H1 (cell line): Measurements from ENCODE around the gene CHD6. TPM values are rescaled to one million over a fixed set of nuclear protein-coding genes. Genes with fewer than 3 reads are reported as not detected.

Source experiments
- CBX5 ChIP-seq: fragments of 300-800, 300-1000 bp; sonication (generic); IDR thresholded peaks from 2 replicates; pipeline ENCODE4 v1.7.1; 2016; ENCODE audit warnings: antibody characterized with exemption, low read length, low read depth
- CHD7 ChIP-seq: fragments of 300-600 bp; sonication (generic); IDR thresholded peaks from 2 replicates; pipeline ENCODE4 v1.7.1; 2012; ENCODE audit warnings: low read length, moderate library complexity, mild to moderate bottlenecking, inconsistent platforms; ENCODE audit not compliant: insufficient replicate concordance
- EZH2 ChIP-seq: fragments of 200-600 bp; sonication (generic); IDR thresholded peaks from 2 replicates; pipeline ENCODE4 v1.7.1; 2012; ENCODE audit warnings: low read depth, mild to moderate bottlenecking, moderate library complexity, low read length, inconsistent platforms; ENCODE audit not compliant: severe bottlenecking
- KDM4A ChIP-seq: IDR thresholded peaks from one replicate; pipeline ENCODE4 v1.7.1; 2012; ENCODE audit warnings: low read depth, mild to moderate bottlenecking, moderate library complexity, low read length, inconsistent platforms; ENCODE audit not compliant: severe bottlenecking
- ZNF274 ChIP-seq: IDR thresholded peaks from 2 replicates; pipeline ENCODE4 v1.7.0; 2012; ENCODE audit warnings: low read length, borderline replicate concordance; ENCODE audit errors: extremely low read depth
- polyA plus RNA-seq, 7 experiments: library from polyadenylated mRNA; depleted of rRNA in 3 of 7; stranded (reverse) in 5 of 7; unstranded in 2 of 7; fragments of >200 nt in 5 of 7; fragments of 200-250 nt in 2 of 7; gene quantifications; 1 replicate in 5 of 7; 2 replicates in 1 of 7; 4 replicates in 1 of 7; pipeline versions ENCODE4 v1.2.1 to v1.2.3, GENCODE V29; 2011 to 2013; ENCODE audit warnings: missing spikeins in 2 of 7, mixed read lengths in 2 of 7
- total RNA-seq: library from RNA; stranded (reverse); fragmentation: NEBNext Ultra II Directional; extraction: Animal tissue kit (Norgen Biotek cat#: 25700); gene quantifications from 2 replicates; pipeline ENCODE4 v1.2.1, GENCODE V29; 2021

Gene CHD6
- total and polyA plus RNA-seq, 2 of the 8 experiments (the other 6 are each of a cell fraction or from before 2014, with no cell fraction given) = 11.1 to 62.9 TPM

GRCh38 chr20:41499961-41500725 is 118.0 kb downstream of the CHD6 start (continued):
- TF ChIP-seq CHD7 (no peak), ZNF274 (no peak), KDM4A (no peak), CBX5 (no peak), EZH2 (no peak)
